Activated naive CD4-positive, alpha-beta T cell treated with anti-CD3 and anti-CD28 coated beads, Interleukin-2, amount 50 U/mL, for 24 hours (primary cell): ENCODE data around the gene KSR1.
"Not testable (repeated sequence)": the region's sequence is repeated elsewhere in the genome, so short reads cannot be mapped to it uniquely, and the experiment has no call there.

Source experiments
- H3K27ac Mint-ChIP-seq: one replicate; pipeline ENCODE4 v1.8.0; 2021; ENCODE audit warnings: mild to moderate bottlenecking, mixed read lengths
- H3K27me3 Mint-ChIP-seq: one replicate; pipeline ENCODE4 v1.8.0; 2021; ENCODE audit warnings: mixed read lengths
- H3K36me3 Mint-ChIP-seq: one replicate; pipeline ENCODE4 v1.8.0; 2021; ENCODE audit warnings: mixed read lengths
- H3K4me1 Mint-ChIP-seq: one replicate; pipeline ENCODE4 v1.8.0; 2021; ENCODE audit warnings: mixed read lengths
- H3K4me3 Mint-ChIP-seq: one replicate; pipeline ENCODE4 v1.8.0; 2021; ENCODE audit warnings: mild to moderate bottlenecking, mixed read lengths
- H3K9me3 Mint-ChIP-seq: one replicate; pipeline ENCODE4 v1.8.0; 2021; ENCODE audit warnings: mixed read lengths

KSR1 gene

GRCh38 chr17:27455914-27456680 is at the start of gene KSR1:
TSS of gene KSR1 (plus strand) at chr17:27456448. CDS start at chr17:27456644, 196 bp downstream.
- H3K4me1 Mint-ChIP-seq = peaks cover 15% of the 10 kb centered on the region

GRCh38 chr17:27407916-27408864 is 48.1 kb upstream of the KSR1 start:
- Mint-ChIP-seq H3K9me3 (no peaks in the 10 kb centered on the region), H3K4me3 (no peak overlapping the region), H3K4me1 (no peaks in the 10 kb centered on the region), H3K27ac (no peak overlapping the region), H3K36me3 (no peaks in the 10 kb centered on the region), H3K27me3 (no peaks in the 10 kb centered on the region)

More at GRCh38 chr17:27455914-27456680, at the start of gene KSR1:
- H3K9me3 Mint-ChIP-seq = no peaks in the 10 kb centered on the region
- H3K27ac Mint-ChIP-seq = peak within 1 kb of the TSS; percentile 93
- H3K27me3 Mint-ChIP-seq = no peaks in the 10 kb centered on the region
- peaks cover 2% of the 10 kb centered on the region for H3K36me3 Mint-ChIP-seq
- peak within 1 kb of the TSS; percentile 96 for H3K4me3 Mint-ChIP-seq

DNA sequence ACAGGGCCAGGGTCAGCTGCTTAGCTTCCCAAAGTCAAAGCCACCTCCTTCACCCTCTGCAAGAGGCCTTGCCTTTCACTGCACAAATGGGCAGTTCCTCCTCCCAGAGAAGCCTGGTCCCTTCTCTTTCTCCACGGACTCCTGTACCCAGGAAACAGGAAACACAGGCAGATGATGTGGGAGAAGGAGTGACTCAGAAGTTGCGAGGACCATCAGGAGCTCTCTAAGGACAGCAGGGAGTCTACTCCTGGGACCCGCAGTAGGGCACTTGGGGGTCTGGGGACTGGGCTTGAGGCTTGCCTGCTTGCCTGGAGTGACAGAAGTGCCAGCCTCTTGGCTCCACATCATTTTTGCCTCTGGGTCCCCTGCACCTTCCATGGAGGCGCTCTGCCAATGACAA is 47.4 kb upstream of the KSR1 start:
- no peaks in the 10 kb centered on the region for H3K9me3 Mint-ChIP-seq
- no peaks in the 10 kb centered on the region for H3K36me3 Mint-ChIP-seq
- no peaks in the 10 kb centered on the region for H3K27me3 Mint-ChIP-seq
- no peak overlapping the region for H3K27ac Mint-ChIP-seq
- H3K4me3 Mint-ChIP-seq = no peak overlapping the region
- H3K4me1 Mint-ChIP-seq = no peaks in the 10 kb centered on the region

GRCh38 chr17:27412158-27412557 is 44.1 kb upstream of the KSR1 start:
- not testable (repeated sequence) for H3K4me1 Mint-ChIP-seq, H3K36me3 Mint-ChIP-seq, H3K27ac Mint-ChIP-seq, H3K9me3 Mint-ChIP-seq, H3K27me3 Mint-ChIP-seq, H3K4me3 Mint-ChIP-seq

DNA sequence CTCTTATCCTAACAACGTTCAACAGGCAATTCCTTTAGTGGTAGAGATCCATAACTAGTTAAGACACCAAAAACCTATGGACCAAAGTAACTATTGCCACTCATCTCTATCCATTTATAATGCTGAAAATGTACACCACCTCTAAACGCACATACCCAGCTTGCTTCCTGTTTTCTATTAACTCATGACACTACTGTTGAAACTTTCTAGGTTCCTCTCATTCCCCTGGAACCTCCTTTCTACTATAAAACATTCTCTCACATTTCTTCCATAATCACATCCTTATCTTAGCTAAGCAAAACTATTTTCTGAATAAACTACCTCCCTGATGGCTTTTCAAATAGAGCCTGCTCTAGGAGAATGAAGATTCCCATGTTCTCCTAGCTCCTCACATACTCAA is 42.9 kb upstream of the KSR1 start:
- H3K27ac Mint-ChIP-seq = no peak overlapping the region
- no peaks in the 10 kb centered on the region for H3K4me1 Mint-ChIP-seq
- no peaks in the 10 kb centered on the region for H3K9me3 Mint-ChIP-seq
- H3K36me3 Mint-ChIP-seq = no peaks in the 10 kb centered on the region
- H3K4me3 Mint-ChIP-seq = no peak overlapping the region
- no peaks in the 10 kb centered on the region for H3K27me3 Mint-ChIP-seq

GRCh38 chr17:27413792-27414191 is 42.5 kb upstream of the KSR1 start:
- Mint-ChIP-seq H3K9me3 (no peaks in the 10 kb centered on the region), H3K36me3 (no peaks in the 10 kb centered on the region), H3K27me3 (no peaks in the 10 kb centered on the region), H3K27ac (no peak overlapping the region), H3K4me1 (no peaks in the 10 kb centered on the region), H3K4me3 (no peak overlapping the region)

- no peaks in the 10 kb centered on the region for H3K27me3 Mint-ChIP-seq
Observed at GRCh38 chr17:27414271-27414670, 42.0 kb upstream of the KSR1 start.

DNA sequence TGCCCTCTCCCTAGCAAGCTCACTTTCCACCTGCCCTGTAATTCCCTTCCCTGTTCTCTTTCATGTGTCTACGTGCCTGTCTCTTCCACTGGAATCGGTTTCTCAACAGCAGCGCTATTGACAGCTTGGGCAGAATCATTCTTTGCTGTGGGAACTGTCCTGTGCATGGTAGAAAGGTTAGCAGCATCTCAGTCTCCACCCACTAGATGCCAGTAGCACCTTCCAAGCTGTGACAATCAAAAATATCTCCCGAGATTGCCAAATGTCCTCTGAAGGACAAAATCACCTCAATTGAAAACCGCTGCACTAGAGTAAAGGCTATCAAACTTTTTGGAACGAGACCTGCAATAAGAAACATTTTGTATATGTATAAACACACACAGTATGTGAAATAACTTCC is 41.6 kb upstream of the KSR1 start:
- H3K27ac Mint-ChIP-seq = no peak overlapping the region
- H3K9me3 Mint-ChIP-seq = no peaks in the 10 kb centered on the region
- no peaks in the 10 kb centered on the region for H3K36me3 Mint-ChIP-seq
- H3K27me3 Mint-ChIP-seq = no peaks in the 10 kb centered on the region
- no peaks in the 10 kb centered on the region for H3K4me1 Mint-ChIP-seq
- no peak overlapping the region for H3K4me3 Mint-ChIP-seq

More at GRCh38 chr17:27414271-27414670, 42.0 kb upstream of the KSR1 start:
- no peaks in the 10 kb centered on the region for H3K36me3 Mint-ChIP-seq
- no peaks in the 10 kb centered on the region for H3K9me3 Mint-ChIP-seq
- no peaks in the 10 kb centered on the region for H3K4me1 Mint-ChIP-seq
- H3K27ac Mint-ChIP-seq = no peak overlapping the region
- H3K4me3 Mint-ChIP-seq = no peak overlapping the region

DNA sequence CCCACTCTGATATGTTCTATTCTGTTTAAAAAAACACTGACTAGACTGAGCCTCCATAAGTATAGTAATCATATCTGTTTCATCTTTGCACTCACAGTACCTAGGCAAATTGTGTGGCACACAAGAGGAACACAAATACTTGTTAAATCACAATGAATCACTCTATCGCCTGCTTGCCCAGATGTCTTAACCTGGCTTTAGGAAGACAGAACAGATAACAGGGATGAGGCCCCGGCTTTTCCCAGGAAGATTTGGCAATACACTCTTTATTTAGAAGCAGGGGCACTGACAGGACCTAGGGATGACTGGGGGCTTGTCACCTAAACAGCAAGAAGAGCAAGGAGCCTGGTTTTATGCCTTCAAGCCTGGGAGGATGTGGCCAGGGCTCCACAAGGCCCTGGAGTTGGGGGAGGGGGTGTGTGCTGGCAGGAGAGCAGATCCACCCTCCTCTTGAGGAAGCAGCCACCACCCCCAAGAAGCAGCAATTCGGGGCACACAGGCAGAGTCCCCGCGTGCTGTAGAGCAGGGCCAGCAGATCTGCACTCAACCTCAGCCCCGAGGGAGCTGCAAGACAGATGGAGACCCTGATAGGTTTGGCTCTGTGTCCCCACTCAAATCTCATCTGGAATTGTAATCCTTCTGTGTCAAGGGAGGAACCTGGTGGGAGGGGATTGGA is 41.0 kb upstream of the KSR1 start:
- Mint-ChIP-seq H3K36me3 (no peaks in the 10 kb centered on the region), H3K27me3 (no peaks in the 10 kb centered on the region), H3K4me3 (no peak overlapping the region), H3K4me1 (no peaks in the 10 kb centered on the region), H3K9me3 (no peaks in the 10 kb centered on the region), H3K27ac (no peak overlapping the region)

DNA sequence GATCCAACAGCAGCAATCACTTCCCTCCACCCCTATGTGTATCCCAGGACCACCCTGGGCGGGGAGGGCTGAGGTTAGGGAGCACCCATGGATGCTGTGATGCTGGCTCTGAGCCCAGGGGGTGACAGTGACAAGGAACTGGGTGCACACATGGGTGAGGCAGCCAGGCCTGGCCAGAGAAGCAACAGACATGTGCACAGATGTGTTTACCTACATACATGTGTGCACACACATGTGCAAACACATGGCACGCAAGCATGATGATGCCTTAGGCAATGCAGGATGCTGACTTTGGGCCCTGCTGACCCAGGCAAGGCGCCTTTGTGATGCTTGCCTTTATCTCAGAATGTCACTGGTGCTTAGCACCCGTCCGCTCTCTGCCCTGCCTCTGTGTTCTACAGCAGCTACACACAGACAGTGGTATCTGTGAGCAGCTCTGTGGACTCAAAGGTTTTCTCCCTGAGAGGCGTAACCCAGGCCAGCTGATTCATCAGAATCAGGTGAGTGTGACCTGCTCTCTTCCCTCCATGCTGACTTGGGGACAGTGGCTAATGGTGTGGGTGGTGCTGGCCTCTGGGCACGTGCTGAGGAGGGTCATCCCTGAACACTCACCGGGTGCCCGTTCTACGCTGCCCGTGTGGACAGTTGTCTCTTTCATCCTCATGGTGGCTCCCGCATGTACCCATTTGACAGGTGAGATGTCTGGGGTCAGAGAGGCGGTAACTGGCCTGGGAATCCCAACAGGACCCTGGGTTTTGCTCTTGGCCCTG is 38.5 kb upstream of the KSR1 start:
- Mint-ChIP-seq H3K4me1 (no peaks in the 10 kb centered on the region), H3K36me3 (no peaks in the 10 kb centered on the region)

GRCh38 chr17:27418366-27418615 is 38.0 kb upstream of the KSR1 start:
- H3K4me3 Mint-ChIP-seq = no peak overlapping the region
- H3K27me3 Mint-ChIP-seq = no peaks in the 10 kb centered on the region
- no peak overlapping the region for H3K27ac Mint-ChIP-seq
- no peaks in the 10 kb centered on the region for H3K36me3 Mint-ChIP-seq
- no peaks in the 10 kb centered on the region for H3K4me1 Mint-ChIP-seq
- no peaks in the 10 kb centered on the region for H3K9me3 Mint-ChIP-seq

More for the DNA sequence above, 38.5 kb upstream of the KSR1 start:
- Mint-ChIP-seq H3K27ac (no peak overlapping the region), H3K9me3 (no peaks in the 10 kb centered on the region), H3K4me3 (no peak overlapping the region), H3K27me3 (no peaks in the 10 kb centered on the region)

GRCh38 chr17:27419156-27419555 is 37.1 kb upstream of the KSR1 start:
- Mint-ChIP-seq H3K4me1 (no peaks in the 10 kb centered on the region), H3K27ac (no peak overlapping the region), H3K36me3 (no peaks in the 10 kb centered on the region), H3K4me3 (no peak overlapping the region), H3K9me3 (no peaks in the 10 kb centered on the region), H3K27me3 (no peaks in the 10 kb centered on the region)

GRCh38 chr17:27420211-27420950 is 35.9 kb upstream of the KSR1 start:
- Mint-ChIP-seq H3K36me3 (no peaks in the 10 kb centered on the region), H3K9me3 (no peaks in the 10 kb centered on the region), H3K4me3 (no peak overlapping the region), H3K27me3 (no peaks in the 10 kb centered on the region), H3K27ac (peak overlapping the region; percentile 62), H3K4me1 (no peaks in the 10 kb centered on the region)

DNA sequence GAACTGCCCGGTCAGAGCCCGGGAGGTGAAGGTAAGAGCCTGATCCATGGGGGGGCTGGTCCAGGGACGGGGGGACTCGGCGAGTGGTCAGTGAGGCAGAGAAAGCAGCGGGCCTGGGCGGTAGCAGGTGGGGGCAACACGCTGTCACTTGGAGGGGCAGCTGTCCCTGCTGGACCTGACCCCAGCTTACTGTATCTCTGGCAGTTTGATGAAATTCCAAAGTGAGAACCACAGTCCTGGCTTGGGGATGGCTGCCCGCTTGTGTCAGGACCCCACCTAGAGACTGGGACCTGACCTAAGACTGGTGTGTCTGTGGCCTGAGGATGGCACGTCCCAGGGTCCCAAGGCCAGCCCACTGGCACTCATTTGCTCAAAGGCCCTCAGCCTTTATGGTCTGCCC is 35.1 kb upstream of the KSR1 start:
- Mint-ChIP-seq H3K4me3 (no peak overlapping the region), H3K36me3 (no peaks in the 10 kb centered on the region), H3K27ac (no peak overlapping the region), H3K4me1 (no peaks in the 10 kb centered on the region), H3K27me3 (no peaks in the 10 kb centered on the region), H3K9me3 (no peaks in the 10 kb centered on the region)

DNA sequence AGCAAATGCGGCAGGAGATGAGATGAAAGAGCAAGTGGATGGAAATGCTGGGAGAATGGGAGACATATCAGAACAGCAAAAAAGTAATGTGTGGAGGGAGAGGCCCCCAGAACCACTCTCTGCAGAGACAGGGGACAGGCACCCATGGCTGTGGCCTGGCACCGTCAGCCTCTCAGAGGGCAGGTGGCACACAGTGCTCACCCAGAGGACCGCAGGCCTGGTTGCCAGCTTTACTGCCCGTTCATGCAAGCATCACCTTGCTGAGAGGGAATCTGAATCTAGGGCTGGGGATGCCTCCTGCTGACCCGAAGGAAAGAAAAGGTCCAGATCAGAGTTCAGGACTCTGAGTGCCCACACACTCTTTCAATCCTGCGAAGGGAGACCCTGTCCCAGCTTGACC is 34.6 kb upstream of the KSR1 start:
- H3K36me3 Mint-ChIP-seq, H3K4me3 Mint-ChIP-seq, H3K27ac Mint-ChIP-seq, H3K9me3 Mint-ChIP-seq, H3K27me3 Mint-ChIP-seq, H3K4me1 Mint-ChIP-seq: not testable (repeated sequence)
